GM23338 (cell line): ENCODE measurements around the gene SGCG. TPM values are rescaled to one million over a fixed set of nuclear protein-coding genes. Genes with fewer than 3 reads are reported as not detected.

Experiments used
- ATAC-seq: fragments of 200-7000 bp; cut with Tn5 transposase; 3 replicates; pipeline ENCODE4 v1.9.1; 2020
- DNase-seq: peaks from one replicate; pipeline ENCODE4 v3.0.0-alpha.2; 2015; ENCODE audit warnings: low spot score
- H2AFZ ChIP-seq: fragments of 200-600 bp; sonication (generic); 2 replicates; pipeline ENCODE4 v1.8.0; 2016; ENCODE audit warnings: antibody characterized with exemption, mild to moderate bottlenecking, moderate library complexity
- H3F3A ChIP-seq: fragments of 200-600 bp; sonication (generic); replicated peaks from 2 replicates; pipeline ENCODE4 v1.8.0; 2017; ENCODE audit warnings: antibody characterized with exemption, mixed run types, low read depth
- H3K27ac ChIP-seq: fragments of 200-600 bp; sonication (generic); 2 replicates; pipeline ENCODE4 v1.6.1; 2016; ENCODE audit warnings: low read depth
- H3K27me3 ChIP-seq: fragments of 200-600 bp; sonication (generic); 2 replicates; pipeline ENCODE4 v1.8.0; 2016; ENCODE audit warnings: mild to moderate bottlenecking, mixed run types, moderate library complexity; ENCODE audit not compliant: insufficient read depth
- H3K36me3 ChIP-seq: fragments of 200-600 bp; sonication (generic); 2 replicates; pipeline ENCODE4 v1.8.0; 2016; ENCODE audit warnings: mild to moderate bottlenecking; ENCODE audit not compliant: insufficient read depth
- H3K4me1 ChIP-seq: fragments of 200-600 bp; sonication (generic); 2 replicates; pipeline ENCODE4 v1.8.0; 2016; ENCODE audit warnings: mild to moderate bottlenecking, moderate library complexity; ENCODE audit not compliant: insufficient read depth
- H3K4me2 ChIP-seq: fragments of 200-600 bp; sonication (generic); 2 replicates; pipeline ENCODE4 v1.7.1; 2017; ENCODE audit warnings: mixed run types
- H3K4me3 ChIP-seq: fragments of 200-600 bp; sonication (generic); 2 replicates; pipeline ENCODE4 v1.6.1; 2016; ENCODE audit warnings: mixed run types
- H3K79me2 ChIP-seq: fragments of 200-600 bp; sonication (generic); replicated peaks from 2 replicates; pipeline ENCODE4 v1.8.0; 2017; ENCODE audit warnings: mild to moderate bottlenecking; ENCODE audit not compliant: insufficient read depth
- H3K9me2 ChIP-seq: fragments of 200-600 bp; sonication (generic); 2 replicates; pipeline ENCODE4 v1.8.0; 2017; ENCODE audit not compliant: insufficient read depth
- H4K20me1 ChIP-seq: fragments of 200-600 bp; sonication (generic); replicated peaks from 2 replicates; pipeline ENCODE4 v1.8.0; 2017; ENCODE audit warnings: mild to moderate bottlenecking; ENCODE audit not compliant: insufficient read depth
- H3K27ac Mint-ChIP-seq: 2 replicates; pipeline ENCODE4 v1.8.0; 2020; ENCODE audit warnings: inconsistent platforms, mild to moderate bottlenecking, moderate library complexity, mixed read lengths
- H3K27me3 Mint-ChIP-seq: 3 replicates; pipeline ENCODE4 v1.8.0; 2022; ENCODE audit warnings: low read depth, mild to moderate bottlenecking, moderate library complexity, mixed read lengths, inconsistent platforms; ENCODE audit not compliant: insufficient read depth, poor library complexity
- H3K36me3 Mint-ChIP-seq: 3 replicates; pipeline ENCODE4 v1.8.0; 2021; ENCODE audit warnings: low read depth, mild to moderate bottlenecking, inconsistent platforms, moderate library complexity, mixed read lengths
- H3K4me1 Mint-ChIP-seq: 3 replicates; pipeline ENCODE4 v1.8.0; 2020; ENCODE audit warnings: mild to moderate bottlenecking, inconsistent platforms, mixed read lengths
- H3K4me3 Mint-ChIP-seq: 3 replicates; pipeline ENCODE4 v1.8.0; 2021; ENCODE audit warnings: moderate library complexity, mild to moderate bottlenecking, inconsistent platforms, mixed read lengths
- H3K9me3 Mint-ChIP-seq: 3 replicates; pipeline ENCODE4 v1.8.0; 2020; ENCODE audit warnings: moderate library complexity, mild to moderate bottlenecking, inconsistent platforms, mixed read lengths
- CTCF ChIP-seq, 2 experiments: fragments of 200-600 bp in 1 of 2; sonication (generic) in 1 of 2; conservative IDR thresholded peaks; 2 replicates each; pipeline versions ENCODE4 v1.5.1 to v1.6.1; 2016 to 2017; ENCODE audit warnings: antibody characterized with exemption in 2 of 2, low read depth in 2 of 2, mild to moderate bottlenecking in 2 of 2, moderate library complexity in 1 of 2
- EZH2 ChIP-seq: fragments of 200-600 bp; sonication (generic); IDR thresholded peaks from one replicate; pipeline ENCODE4 v1.8.0; 2017; ENCODE audit warnings: antibody characterized with exemption, mild to moderate bottlenecking, low read depth; ENCODE audit not compliant: unreplicated experiment
- EZH2phosphoT487 ChIP-seq: fragments of 200-600 bp; sonication (generic); IDR thresholded peaks from one replicate; pipeline ENCODE4 v1.8.1; 2018; ENCODE audit warnings: antibody characterized with exemption; ENCODE audit not compliant: unreplicated experiment
- NANOG ChIP-seq: IDR thresholded peaks from 2 replicates; pipeline ENCODE4 v1.6.1; 2016; ENCODE audit warnings: antibody characterized with exemption, borderline replicate concordance
- ZNF331 ChIP-seq: fragments of 250-450 bp; sonication (Bioruptor Pico); IDR thresholded peaks from 2 replicates; pipeline ENCODE4 v1.5.0; 2020; ENCODE audit warnings: low read depth, mild to moderate bottlenecking, moderate library complexity
- ZNF462 ChIP-seq: fragments of 250-450 bp; sonication (Bioruptor Pico); IDR thresholded peaks from 2 replicates; pipeline ENCODE4 v1.5.0; 2020; ENCODE audit warnings: mild to moderate bottlenecking, moderate library complexity
- polyA plus RNA-seq: library from polyadenylated mRNA; unstranded; fragments of >200 nt; fragmentation: Nextera tagmentation; extraction: Ambion mirVana; gene quantifications from 2 replicates; pipeline ENCODE4 v1.2.1, GENCODE V29; 2016
- total RNA-seq: library from RNA; depleted of rRNA; stranded (reverse); fragments of >200 nt; shearing (Covaris generic); gene quantifications from 2 replicates; pipeline ENCODE4 v1.2.3, GENCODE V29; 2014

The SGCG gene
- total and polyA plus RNA-seq, 2 experiments from 2014 or later, result not detected

- H3K27ac Mint-ChIP-seq, result no peak overlapping the region
- TF ChIP-seq EZH2 (no peak), NANOG (no peak), ZNF462 (CRISPR knock-in tag) (no peak), ZNF331 (no peak), CTCF (conservative IDR thresholded peaks at IDR 0.05; ENCODE audit: low read depth in 2 of 2) (peak; percentile 75 to 91), EZH2phosphoT487 (no peak)
- H3K79me2 ChIP-seq, result no peaks in the 10 kb centered on the region
- ATAC-seq, result peak; percentile 80
- no peaks in the 10 kb centered on the region for H3K36me3 Mint-ChIP-seq
- H3K4me1 ChIP-seq, result peaks cover 8% of the 10 kb centered on the region; the same call in 1 of the 2 replicates
- H3F3A ChIP-seq, result no peaks in the 10 kb centered on the region
- H3K4me3 Mint-ChIP-seq, result peak overlapping the region; percentile 95
- H2AFZ ChIP-seq, result peak overlapping the region; percentile 100
- peaks cover 23% of the 10 kb centered on the region for H3K27me3 Mint-ChIP-seq
- peaks cover 4% of the 10 kb centered on the region for H3K4me1 Mint-ChIP-seq
- no peaks in the 10 kb centered on the region for H3K9me2 ChIP-seq
- DNase-seq, result peak; percentile 90
- H3K36me3 ChIP-seq, result no peaks in the 10 kb centered on the region
- peaks cover 2% of the 10 kb centered on the region; the same call in 2 of the 3 replicates for H3K9me3 Mint-ChIP-seq
- H4K20me1 ChIP-seq, result 0 out of 2 replicates have a peak, but pooled peaks cover 8% of the 10 kb centered on the region
- H3K4me2 ChIP-seq, result peak overlapping the region; percentile 92
- H3K4me3 ChIP-seq, result peak overlapping the region; percentile 93
- H3K27ac ChIP-seq, result no peak overlapping the region
- peaks cover 34% of the 10 kb centered on the region for H3K27me3 ChIP-seq
Observed at GRCh38 chr13:23159205-23159759, 21.5 kb upstream of the SGCG start.
